ENCODE results near the gene SERPINB3. TPM values are rescaled to one million over a fixed set of nuclear protein-coding genes. Genes with fewer than 3 reads are reported as not detected.
"Not testable (repeated sequence)": the region's sequence is repeated elsewhere in the genome, so short reads cannot be mapped to it uniquely, and the experiment has no call there.

SERPINB3 gene
- total RNA-seq, 1 donor from 2014 or later, result not detected

GRCh38 chr18:63676526-63677323 is 15.0 kb upstream of the SERPINB3 start:
- Mint-ChIP-seq H3K9me3 (ENCODE audit: low read depth) (peaks cover 6% of the 10 kb centered on the region), H3K4me1 (ENCODE audit: low read depth) (peaks cover 16% of the 10 kb centered on the region), H3K36me3 (ENCODE audit: insufficient read depth) (no peaks in the 10 kb centered on the region), H3K27ac (peak overlapping the region; percentile 53), H3K27me3 (no peaks in the 10 kb centered on the region), H3K4me3 (ENCODE audit: low read depth) (no peak overlapping the region)
- TF ChIP-seq CTCF (IDR thresholded peaks at IDR 0.05; ENCODE audit: unreplicated experiment), result peak; percentile 62
- no peak for DNase-seq (ENCODE audit: low spot score, unreplicated experiment)

- Mint-ChIP-seq H3K36me3 (ENCODE audit: insufficient read depth) (no peaks in the 10 kb centered on the region), H3K4me3 (ENCODE audit: low read depth) (no peak overlapping the region), H3K27ac (no peak overlapping the region), H3K27me3 (no peaks in the 10 kb centered on the region), H3K4me1 (ENCODE audit: low read depth) (no peaks in the 10 kb centered on the region), H3K9me3 (ENCODE audit: low read depth) (peaks cover 23% of the 10 kb centered on the region)
- TF ChIP-seq CTCF (IDR thresholded peaks at IDR 0.05; ENCODE audit: unreplicated experiment), result no peak
- no peak for DNase-seq (ENCODE audit: low spot score, unreplicated experiment)
Measured at GRCh38 chr18:63664571-63664970, 2.9 kb upstream of the SERPINB3 start.

GRCh38 chr18:63658920-63659319 is 2.8 kb downstream of the SERPINB3 start:
- H3K36me3 Mint-ChIP-seq (ENCODE audit: insufficient read depth); H3K4me1 Mint-ChIP-seq (ENCODE audit: low read depth); DNase-seq (ENCODE audit: low spot score, unreplicated experiment): not testable (repeated sequence)

GRCh38 chr18:63650271-63650670 is 11.4 kb downstream of the SERPINB3 start:
- H3K27me3 Mint-ChIP-seq; H3K4me3 Mint-ChIP-seq (ENCODE audit: low read depth); H3K27ac Mint-ChIP-seq; H3K36me3 Mint-ChIP-seq (ENCODE audit: insufficient read depth); DNase-seq (ENCODE audit: low spot score, unreplicated experiment); H3K9me3 Mint-ChIP-seq (ENCODE audit: low read depth); H3K4me1 Mint-ChIP-seq (ENCODE audit: low read depth): not testable (repeated sequence)

More at GRCh38 chr18:63658920-63659319, 2.8 kb downstream of the SERPINB3 start:
- not testable (repeated sequence) for H3K4me3 Mint-ChIP-seq (ENCODE audit: low read depth); H3K9me3 Mint-ChIP-seq (ENCODE audit: low read depth); H3K27ac Mint-ChIP-seq; H3K27me3 Mint-ChIP-seq

GRCh38 chr18:63648241-63648640 is 13.5 kb downstream of the SERPINB3 start:
- Mint-ChIP-seq H3K27ac (no peak overlapping the region), H3K4me1 (ENCODE audit: low read depth) (no peaks in the 10 kb centered on the region), H3K27me3 (no peaks in the 10 kb centered on the region), H3K9me3 (ENCODE audit: low read depth) (no peaks in the 10 kb centered on the region), H3K4me3 (ENCODE audit: low read depth) (no peak overlapping the region), H3K36me3 (ENCODE audit: insufficient read depth) (no peaks in the 10 kb centered on the region)
- no peak for TF ChIP-seq CTCF (IDR thresholded peaks at IDR 0.05; ENCODE audit: unreplicated experiment)
- no peak for DNase-seq (ENCODE audit: low spot score, unreplicated experiment)

GRCh38 chr18:63646936-63647335 is 14.8 kb downstream of the SERPINB3 start:
- no peak overlapping the region for H3K4me3 Mint-ChIP-seq (ENCODE audit: low read depth)
- H3K27me3 Mint-ChIP-seq, result no peaks in the 10 kb centered on the region
- TF ChIP-seq CTCF (IDR thresholded peaks at IDR 0.05; ENCODE audit: unreplicated experiment), result no peak
- no peak for DNase-seq (ENCODE audit: low spot score, unreplicated experiment)
- H3K4me1 Mint-ChIP-seq (ENCODE audit: low read depth), result no peaks in the 10 kb centered on the region
- no peaks in the 10 kb centered on the region for H3K36me3 Mint-ChIP-seq (ENCODE audit: insufficient read depth)
- H3K27ac Mint-ChIP-seq, result no peak overlapping the region
- H3K9me3 Mint-ChIP-seq (ENCODE audit: low read depth), result no peaks in the 10 kb centered on the region

GRCh38 chr18:63644694-63645093 is 17.0 kb downstream of the SERPINB3 start:
- DNase-seq (ENCODE audit: low spot score, unreplicated experiment); H3K9me3 Mint-ChIP-seq (ENCODE audit: low read depth); H3K27me3 Mint-ChIP-seq; H3K4me3 Mint-ChIP-seq (ENCODE audit: low read depth); H3K4me1 Mint-ChIP-seq (ENCODE audit: low read depth); H3K36me3 Mint-ChIP-seq (ENCODE audit: insufficient read depth); H3K27ac Mint-ChIP-seq: not testable (repeated sequence)

GRCh38 chr18:63644142-63644541 is 17.6 kb downstream of the SERPINB3 start, which contains the start of gene SERPINB4:
TSS of gene SERPINB4 (minus strand) at chr18:63644256. CDS start at chr18:63643577, 679 bp downstream.
- H3K4me1 Mint-ChIP-seq (ENCODE audit: low read depth); H3K9me3 Mint-ChIP-seq (ENCODE audit: low read depth); H3K4me3 Mint-ChIP-seq (ENCODE audit: low read depth); DNase-seq (ENCODE audit: low spot score, unreplicated experiment); H3K27ac Mint-ChIP-seq; H3K36me3 Mint-ChIP-seq (ENCODE audit: insufficient read depth); H3K27me3 Mint-ChIP-seq: not testable (repeated sequence)

GRCh38 chr18:63642668-63643356 is 18.9 kb downstream of the SERPINB3 start:
- H3K27ac Mint-ChIP-seq; H3K4me3 Mint-ChIP-seq (ENCODE audit: low read depth); H3K9me3 Mint-ChIP-seq (ENCODE audit: low read depth); H3K36me3 Mint-ChIP-seq (ENCODE audit: insufficient read depth); DNase-seq (ENCODE audit: low spot score, unreplicated experiment); H3K27me3 Mint-ChIP-seq; H3K4me1 Mint-ChIP-seq (ENCODE audit: low read depth): not testable (repeated sequence)
